GM19035 (cell line): ENCODE data around the gene OR56A1.
"Not testable (repeated sequence)": the region's sequence is repeated elsewhere in the genome, so short reads cannot be mapped to it uniquely, and the experiment has no call there.

Experiments
- ATAC-seq: cut with Tn5 transposase; IDR thresholded peaks from one replicate; pipeline ENCODE4 v1.9.1; 2021; ENCODE audit not compliant: unreplicated experiment

The OR56A1 gene, protein sequence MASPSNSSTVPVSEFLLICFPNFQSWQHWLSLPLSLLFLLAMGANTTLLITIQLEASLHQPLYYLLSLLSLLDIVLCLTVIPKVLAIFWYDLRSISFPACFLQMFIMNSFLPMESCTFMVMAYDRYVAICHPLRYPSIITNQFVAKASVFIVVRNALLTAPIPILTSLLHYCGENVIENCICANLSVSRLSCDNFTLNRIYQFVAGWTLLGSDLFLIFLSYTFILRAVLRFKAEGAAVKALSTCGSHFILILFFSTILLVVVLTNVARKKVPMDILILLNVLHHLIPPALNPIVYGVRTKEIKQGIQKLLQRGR

DNA sequence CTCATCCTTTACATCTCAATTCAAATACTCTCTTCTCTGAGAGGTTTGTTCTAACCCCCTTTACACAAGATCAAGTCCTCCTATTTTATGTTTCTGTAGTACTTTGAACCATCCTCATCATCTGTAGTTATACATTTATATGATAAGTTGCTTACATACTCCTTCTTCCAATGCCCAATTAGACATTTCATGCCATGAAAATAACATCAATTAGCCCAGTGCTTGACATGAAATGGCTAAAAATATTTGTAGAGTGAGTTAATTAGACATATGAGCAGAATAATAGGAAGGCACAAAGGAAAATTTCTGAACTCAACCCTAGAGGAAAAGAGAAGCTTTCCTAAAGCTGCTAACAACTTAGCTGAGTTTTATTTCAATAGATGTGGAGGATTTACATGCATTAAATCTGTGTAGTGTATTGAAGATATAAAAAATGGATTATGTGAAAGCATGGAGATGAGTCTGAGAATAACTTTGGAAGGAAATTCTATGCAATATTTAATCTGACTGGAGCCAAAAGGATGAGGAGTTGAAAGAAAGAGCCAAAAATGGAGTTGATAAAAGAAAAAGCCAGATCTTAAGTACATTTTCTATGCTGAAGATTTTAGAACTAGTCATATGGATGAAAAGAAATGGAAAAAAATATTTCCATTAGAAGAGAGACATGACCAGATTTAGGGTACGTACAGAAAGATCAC lies at the start of gene OR56A1:
OR56A1 (minus strand) TSS at position 51 of the 698 bp plus-strand sequence. CDS start 3,066 bp downstream, outside the sequence.
- no peak for ATAC-seq

DNA sequence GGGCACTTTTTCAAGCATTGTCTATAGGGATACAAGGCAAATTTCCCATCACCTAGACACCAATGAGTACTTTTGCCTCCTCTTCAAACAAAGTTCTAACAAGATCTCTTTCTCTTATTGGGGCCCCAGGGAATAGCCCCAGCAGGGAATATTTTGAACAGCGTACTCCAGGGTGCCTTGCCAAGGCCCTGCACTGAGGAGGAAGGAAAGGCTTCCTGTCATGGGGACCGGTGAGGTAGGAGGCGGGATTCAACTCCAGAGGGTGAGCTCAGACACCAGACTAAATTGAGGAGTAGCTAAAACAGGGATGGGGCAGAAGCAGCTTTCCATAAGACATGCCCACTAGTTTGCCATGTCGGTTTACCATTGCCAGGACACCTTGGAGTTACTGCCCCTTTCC lies 48.9 kb upstream of the OR56A1 start:
- ATAC-seq, result no peak

DNA sequence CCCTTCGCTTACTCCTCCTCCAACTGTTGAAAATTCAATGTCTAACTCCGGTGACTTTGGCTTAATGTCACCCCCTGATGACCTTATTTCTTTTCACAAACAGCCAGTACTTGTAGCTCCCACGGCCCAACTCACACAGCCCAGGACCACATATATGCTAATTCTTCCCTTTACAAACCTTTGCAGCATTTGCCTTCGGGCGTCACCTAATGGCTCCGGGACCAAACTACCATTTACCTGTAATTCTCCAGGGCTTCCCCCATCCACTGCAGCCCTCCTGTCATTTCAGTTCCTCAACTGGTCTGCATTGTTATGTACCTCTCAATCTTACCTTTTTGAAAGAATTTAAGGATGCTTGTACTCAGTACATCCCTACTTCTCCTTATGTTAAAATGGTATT lies 47.2 kb upstream of the OR56A1 start:
- ATAC-seq, result no peak

DNA sequence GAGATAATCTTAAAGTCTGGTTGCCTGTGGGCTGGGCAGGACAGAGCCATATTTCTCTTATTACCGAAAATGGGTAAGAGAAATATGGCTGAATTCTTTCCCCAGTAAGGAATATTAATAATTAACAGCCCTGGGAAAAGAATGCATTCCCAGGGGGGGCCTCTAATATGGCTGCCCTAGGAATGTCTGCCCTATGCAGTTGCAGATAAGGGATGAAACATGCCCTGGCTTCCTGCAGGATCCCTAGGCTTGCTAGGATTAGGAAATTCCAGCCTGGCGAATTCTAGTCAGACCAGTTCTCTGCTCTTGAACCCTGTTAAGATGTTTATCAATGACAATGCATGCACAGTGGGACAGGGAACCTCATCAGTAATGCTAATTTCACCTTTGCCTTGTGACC lies 45.9 kb upstream of the OR56A1 start:
- not testable (repeated sequence) for ATAC-seq

DNA sequence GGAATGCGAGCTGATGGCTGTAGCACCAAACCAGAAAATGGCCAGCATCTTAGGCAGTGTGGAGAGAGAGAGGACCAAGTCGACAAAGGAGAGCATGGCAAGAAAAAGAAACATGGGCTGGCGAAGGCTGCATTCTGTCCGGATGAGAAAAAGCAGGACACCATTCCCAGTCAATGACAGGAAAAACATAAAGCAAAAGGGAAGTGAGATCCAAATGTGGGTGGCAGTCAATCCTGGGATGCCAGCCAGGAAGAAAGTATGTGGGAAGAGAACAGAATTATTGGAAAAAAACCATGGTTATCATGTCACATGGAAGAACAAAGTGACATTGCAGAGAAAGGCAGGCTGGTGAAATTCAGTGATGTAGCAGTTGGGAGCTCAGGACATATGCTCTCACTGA lies 36.9 kb upstream of the OR56A1 start:
- no peak for ATAC-seq

DNA sequence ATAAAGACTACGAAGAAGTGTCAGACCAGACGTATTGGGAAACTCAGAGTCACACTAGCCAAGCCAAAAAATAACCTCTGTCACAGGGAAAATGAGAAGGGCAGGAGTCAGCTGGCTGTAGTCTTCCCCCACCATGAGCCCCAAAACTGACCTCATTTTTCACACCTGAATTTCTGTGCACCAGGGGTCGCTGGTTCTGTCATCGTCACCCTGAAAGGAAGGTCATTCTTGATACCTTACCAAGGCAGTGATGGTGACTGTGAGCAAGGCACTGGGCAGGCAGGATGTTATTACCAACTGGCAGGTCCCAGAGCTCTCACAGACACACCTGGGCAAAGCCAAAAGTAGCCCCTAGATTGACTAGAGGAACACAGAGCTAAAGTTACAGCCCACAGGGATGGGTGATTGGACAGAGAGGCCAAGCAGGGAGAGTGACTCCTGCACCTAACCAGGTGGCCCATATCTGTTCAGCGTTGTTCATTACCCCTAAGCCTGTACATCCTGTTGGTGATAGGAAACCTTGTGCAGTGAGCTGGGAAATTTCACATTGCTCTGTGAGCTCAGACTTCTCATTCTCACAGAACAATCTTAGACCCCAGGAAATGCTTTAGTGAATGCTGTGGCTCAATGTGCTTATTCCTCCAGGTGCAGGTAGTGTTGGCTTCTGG lies 32.3 kb upstream of the OR56A1 start:
- ATAC-seq, result no peak

DNA sequence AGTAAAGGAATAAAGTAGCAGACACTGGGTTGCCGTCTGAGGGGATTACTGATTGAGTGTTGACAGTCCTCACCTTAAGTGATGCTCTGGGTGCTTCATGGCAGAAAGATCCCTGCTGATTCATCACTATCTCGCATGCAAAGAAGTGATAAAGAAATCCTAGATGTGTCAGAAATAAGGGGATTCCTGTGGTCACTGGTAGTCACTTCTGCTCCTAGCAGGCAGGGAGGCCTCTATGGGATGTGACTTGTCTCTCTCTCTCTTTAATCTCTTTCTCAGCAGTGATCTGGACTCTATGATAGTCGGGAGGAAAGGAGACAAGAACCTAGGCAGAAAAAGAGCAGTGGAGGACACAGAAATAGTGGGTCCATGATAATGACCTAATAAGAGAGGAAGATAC lies 30.9 kb upstream of the OR56A1 start:
- no peak for ATAC-seq

DNA sequence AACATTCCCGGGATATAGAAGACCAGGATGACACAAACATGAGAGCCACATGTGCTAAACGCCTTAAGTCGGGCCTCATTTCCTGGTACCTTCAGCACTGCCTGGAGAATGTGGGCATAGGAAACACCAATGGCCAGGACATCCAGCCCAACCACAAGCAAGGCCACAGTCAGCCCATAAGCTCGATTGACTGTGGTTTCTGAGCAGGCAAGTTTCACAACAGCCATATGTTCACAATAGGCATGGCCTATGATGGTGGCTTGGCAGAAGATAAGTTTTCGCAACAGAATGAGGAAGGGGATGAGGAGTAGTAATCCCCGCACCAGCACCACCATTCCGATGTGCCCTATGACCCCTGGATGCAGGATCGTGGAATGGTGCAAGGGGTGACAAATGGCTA lies 26.9 kb upstream of the OR56A1 start:
- no peak for ATAC-seq

DNA sequence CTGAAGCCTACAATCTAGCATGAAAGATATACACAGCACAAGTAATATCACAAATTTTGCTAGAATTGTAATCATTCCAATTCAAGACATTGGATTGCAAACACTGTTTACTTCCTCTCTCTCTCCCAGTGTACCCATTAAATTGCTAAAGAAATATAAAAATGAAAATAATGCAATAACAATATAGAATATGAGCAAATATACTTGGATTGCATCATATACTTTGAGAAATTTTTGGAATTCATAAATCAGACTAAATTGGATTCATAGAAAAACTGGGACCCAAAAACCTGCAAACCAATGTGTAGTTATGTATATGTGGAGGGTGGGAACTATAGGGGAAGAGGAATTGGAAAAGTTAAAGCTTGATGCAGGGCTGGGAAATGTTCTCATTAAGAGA lies 25.0 kb upstream of the OR56A1 start:
- no peak for ATAC-seq

DNA sequence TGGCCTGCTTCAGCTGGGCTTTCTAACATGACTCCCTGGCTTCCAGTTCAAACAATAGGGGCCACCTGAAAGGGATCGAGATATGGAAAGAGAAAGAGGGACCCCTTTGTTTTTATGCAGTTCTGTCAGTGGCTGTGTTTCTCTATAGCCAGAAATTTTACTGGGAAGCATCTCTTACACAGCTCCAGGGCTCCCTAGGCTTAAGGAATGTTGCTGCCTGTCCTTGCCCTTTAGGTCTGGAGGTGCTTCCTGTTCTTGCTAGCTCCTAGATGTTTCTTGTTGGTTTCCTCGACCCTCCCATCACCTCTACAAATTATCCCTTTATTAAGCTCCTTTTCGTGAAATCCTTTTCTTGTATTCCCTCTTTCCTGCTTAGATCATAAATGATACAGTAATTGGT lies 21.8 kb upstream of the OR56A1 start:
- ATAC-seq, result no peak

DNA sequence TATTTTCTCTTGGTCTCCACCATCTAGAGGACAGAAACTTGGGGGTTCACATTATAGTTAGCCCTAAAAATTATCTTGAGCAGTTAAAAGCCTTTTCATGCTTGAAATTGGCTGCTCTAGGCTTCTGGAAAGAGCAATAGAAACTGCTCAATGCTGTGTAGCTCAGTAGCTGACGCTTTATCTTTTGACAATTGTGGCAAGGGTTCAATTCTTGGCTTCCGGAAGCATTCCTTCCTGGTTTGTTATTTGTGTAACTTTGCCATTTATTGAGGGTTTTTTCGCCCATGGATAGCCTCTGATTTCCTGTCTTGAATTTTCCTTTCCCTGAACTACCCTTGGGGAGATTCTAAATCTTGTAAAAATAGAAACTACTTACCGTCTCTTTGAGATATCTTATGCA lies 10.3 kb upstream of the OR56A1 start:
- no peak for ATAC-seq

DNA sequence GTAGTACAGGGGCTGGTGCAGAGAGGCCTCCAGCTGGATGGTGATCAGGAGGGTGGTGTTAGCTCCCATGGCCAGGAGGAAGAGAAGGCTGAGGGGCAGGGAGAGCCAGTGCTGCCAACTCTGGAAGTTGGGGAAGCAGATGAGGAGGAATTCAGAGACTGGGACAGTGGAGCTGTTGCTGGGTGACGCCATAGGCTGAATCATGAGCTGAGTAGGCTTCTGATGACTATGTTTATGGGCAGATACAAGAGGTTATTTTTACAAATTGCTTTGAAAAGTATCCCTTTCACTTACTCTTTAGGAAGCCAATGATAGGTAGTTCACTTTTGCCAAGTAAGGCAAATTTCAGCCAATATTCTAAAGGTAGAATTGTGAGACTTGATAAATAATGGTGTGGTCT lies 3.1 kb downstream of the OR56A1 start:
- ATAC-seq, result no peak

DNA sequence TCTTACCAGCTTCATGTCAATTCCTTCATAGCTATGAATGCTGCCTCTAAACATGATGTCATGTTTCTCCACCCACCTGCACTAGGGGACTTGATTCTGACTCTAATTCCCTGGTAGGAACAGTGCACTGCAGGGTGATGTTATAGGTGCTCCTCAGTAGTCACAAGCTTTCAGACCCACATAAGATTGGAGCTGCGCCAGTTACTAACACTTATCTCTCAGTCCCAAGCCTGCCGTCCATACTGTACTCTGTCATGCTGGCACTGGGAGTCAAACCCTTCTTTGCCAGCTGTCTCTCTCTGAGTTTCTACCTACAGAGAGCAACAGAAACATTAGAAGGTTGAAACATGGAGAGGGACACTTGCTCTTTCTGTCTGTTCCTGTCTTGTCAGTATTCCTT lies 5.5 kb downstream of the OR56A1 start:
- ATAC-seq, result no peak

DNA sequence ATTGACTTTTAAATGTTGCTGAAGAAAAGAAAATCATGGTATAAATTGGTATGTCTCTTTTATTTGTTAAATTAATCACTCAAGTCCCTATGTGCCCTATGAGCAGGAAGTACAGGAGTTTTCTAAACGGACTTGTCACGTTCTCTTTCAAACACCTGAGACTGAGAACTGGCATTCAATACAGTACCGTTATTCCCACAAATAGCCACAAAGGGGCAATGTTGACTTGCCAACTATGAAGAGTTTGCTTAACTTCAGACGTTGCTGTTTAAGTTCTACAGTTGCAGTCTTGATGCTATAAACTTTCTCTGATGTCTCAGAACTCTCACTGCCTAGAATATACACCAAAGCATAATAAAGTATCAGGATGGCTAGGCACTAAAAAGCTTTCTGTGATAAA lies 7.6 kb downstream of the OR56A1 start:
- ATAC-seq, result no peak

DNA sequence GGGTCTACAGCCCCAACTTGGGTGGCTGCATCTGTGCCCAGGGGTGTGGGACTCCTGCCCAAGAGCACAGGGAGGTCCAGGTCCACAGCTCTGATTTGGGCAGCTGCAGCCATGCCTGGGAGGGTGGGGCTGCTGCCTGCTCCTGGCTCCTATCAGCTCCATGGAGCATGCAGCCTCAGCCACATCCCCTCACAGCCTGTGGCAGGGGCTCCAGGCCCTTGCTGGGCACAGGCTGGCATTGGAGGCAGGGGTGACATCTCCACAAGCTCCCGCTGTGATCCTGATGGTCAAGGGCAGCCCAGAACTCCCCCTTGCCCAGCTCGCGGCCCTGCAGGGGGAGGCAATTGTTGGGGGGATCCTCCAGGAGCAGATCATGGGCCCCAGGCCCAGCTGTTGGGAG lies 17.5 kb downstream of the OR56A1 start:
- no peak for ATAC-seq

DNA sequence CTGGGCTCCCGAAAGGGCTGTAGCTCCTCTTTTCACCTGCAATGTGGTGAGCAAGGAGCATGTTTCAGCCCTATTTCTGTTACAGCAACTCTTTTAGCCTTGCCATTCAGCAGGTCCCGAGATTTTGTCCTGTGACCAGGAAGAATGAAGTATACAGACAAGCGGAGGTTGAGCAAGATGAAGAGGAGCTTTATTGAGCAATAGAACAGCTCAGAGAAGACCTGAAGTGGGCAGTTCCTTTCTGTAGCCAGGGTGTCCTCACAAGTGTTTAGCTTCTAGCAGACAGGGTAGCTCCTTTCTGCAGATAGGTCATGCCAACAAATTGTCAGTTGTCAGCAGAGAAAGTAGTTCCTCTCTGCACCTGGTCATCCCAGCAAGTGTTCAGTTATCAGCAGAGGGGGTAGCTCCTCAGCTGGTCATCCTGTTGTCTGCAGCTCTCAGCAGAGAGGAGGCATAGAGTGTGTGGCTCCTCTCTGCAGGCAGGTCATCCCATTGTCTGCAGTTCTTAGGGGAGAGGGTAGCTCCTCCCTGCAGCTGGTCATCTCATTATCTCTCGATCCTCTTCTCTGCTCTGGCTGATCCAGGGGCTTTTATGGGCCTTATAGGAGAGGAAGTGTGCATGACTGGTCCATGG lies 18.4 kb downstream of the OR56A1 start:
- no peak for ATAC-seq

DNA sequence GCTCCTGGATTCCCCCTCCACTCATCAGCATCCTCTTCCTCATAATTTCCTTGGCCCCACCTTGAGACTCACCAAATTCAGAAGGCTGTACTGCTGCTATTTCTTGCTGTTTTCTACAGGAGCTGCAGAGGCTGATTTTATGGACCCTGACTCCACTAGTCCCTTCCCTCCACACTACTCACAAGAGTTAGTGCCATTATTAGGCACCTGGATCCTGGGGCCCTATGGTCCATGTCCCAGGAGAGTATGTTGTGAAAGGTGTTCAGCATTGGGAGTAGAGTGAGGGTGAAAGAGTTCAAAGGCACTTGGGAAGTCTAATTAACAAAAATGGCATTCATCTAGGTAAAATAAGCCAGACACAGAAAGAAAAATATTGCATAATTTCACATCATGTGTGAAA lies 23.7 kb downstream of the OR56A1 start, which contains the start of gene OR56A4:
OR56A4 (minus strand) TSS at position 101 of the 400 bp plus-strand sequence. CDS start 3,954 bp downstream, outside the sequence.
- no peak for ATAC-seq

DNA sequence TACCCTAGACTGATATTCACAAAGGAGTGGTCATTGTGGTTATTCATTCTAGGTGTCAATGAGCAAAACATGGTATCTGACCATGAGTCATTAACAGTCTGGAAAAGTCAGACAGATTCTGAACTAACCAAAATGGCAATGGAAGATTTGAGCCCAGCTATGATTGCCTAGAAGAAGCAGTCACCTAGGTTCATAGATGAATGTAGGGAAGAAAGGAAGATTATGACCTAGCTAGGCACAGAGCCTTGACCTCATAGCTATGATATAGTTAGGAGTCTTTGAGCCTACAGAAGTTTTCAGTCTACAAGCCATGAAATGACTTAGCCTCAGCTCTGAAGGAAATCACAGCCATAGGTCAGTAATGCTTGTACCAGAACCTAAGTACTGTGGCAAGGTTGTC lies 24.2 kb downstream of the OR56A1 start:
- no peak for ATAC-seq

DNA sequence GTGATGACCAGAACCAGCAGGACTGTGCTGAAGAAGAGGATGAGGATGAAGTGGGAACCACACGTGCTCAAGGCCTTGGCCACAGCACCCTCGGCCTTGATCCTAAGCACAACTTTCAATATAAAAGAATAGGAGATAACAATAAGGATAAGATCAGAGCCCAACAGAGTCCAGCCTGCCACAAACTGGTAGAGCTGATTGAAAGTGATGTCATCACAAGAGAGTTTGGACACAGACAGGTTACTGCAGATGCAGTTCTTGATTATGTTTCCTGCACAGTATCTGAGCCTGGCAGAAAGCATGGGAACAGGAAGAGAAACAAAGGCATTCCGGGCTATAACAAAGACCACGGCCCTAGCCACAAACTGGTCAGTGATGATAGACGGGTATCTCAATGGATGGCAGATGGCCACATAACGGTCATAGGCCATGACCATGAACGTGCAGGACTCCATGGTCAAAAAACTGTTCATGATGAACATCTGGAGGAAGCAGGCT lies 28.3 kb downstream of the OR56A1 start:
- no peak for ATAC-seq

DNA sequence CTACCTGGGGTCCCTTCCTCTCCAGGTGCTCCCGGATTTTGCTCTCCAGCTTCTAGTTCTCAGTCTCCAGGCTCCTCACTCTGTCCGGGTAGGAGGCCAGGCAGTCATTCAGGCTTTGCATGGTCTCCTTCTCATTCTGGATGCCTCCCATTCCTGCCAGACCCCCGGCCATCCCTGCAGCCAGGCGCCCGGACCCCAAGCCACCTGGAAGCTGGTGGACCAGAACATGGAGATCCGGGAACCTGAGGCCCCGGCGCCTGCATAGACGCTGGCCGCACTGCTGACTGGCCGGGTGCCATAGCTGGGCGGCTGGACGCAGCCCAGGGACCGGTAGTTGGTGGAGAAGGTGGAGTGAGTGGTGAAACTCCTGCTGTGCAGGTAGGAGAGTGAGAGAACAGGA lies 35.8 kb downstream of the OR56A1 start:
- no peak for ATAC-seq

DNA sequence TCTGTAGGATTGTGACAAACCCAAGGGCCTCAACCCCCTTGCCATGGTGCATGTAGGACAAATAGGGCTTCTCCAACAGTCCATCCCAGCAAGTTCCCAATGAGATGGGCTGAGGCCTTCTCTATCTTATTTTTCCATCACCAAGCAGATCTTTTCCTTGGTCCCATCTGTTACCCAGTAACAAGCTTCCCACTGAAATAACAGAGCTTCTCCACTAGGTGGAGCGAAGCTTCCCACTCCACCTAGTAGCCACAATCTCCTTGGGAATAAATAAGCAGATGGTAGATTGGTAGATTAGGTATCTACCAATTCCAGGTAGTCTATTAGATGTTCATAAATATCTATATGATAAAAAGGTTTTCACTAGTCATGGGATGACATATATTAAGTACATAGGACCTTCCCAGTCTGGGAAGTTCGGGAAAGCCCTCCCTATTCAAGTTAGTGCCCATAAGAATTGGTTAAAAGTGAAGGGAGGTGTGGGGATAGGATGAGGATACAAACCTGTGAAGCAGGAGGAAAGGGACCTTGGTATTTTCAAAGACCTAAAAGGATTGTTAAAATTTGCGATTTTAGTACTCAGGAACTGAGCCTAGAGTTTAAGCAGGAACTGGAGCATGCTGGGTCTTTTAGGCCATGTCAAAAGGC lies 37.8 kb downstream of the OR56A1 start:
- ATAC-seq, result no peak
